Endothelial cell of umbilical vein (primary cell): Measurements from ENCODE around the gene NR1D1. TPM values are rescaled to one million over a fixed set of nuclear protein-coding genes. Genes with fewer than 3 reads are reported as not detected.

Experiments
- BruUV-seq: library from RNA; stranded (reverse); fragments of 400-500 nt; replicated peaks from 2 replicates; lab custom pipeline; 2021; lab: Mats Ljungman, UMichigan
- CTCF ChIA-PET: fragments of 300-600, 350-600 bp; sonication (Branson Sonifier 250); formaldehyde crosslinking; loops from one replicate; lab custom pipeline; 2021; ENCODE audit warnings: antibody characterized with exemption, inconsistent platforms; lab: Charles Lee
- POLR2A ChIA-PET: fragments of 300-600, 350-600 bp; sonication (Branson Sonifier 250); formaldehyde crosslinking; loops from one replicate; lab custom pipeline; 2021; ENCODE audit warnings: antibody characterized with exemption, inconsistent platforms; lab: Charles Lee
- DNase-seq: peaks from one replicate; pipeline ENCODE4 v3.0.0-alpha.2; 2011; ENCODE audit warnings: low read depth, low spot score
- FAIRE-seq: peaks from 2 replicates; lab custom pipeline; 2011; peaks lifted over from hg19 to GRCh38; lab: Jason Lieb, UNC
- H2AFZ ChIP-seq: 2 replicates; pipeline ENCODE4 v1.6.0; 2012; ENCODE audit warnings: low read depth, low read length, control low read depth, inconsistent platforms
- H3K27ac ChIP-seq: 2 replicates; pipeline ENCODE4 v1.5.1; 2011; ENCODE audit warnings: low read depth, mild to moderate bottlenecking, control low read depth, low read length, moderate library complexity; ENCODE audit not compliant: insufficient read depth
- H3K27me3 ChIP-seq, 2 experiments: 2 replicates each; pipeline versions ENCODE4 v1.6.0 to v1.6.1; 2011; ENCODE audit warnings: low read length in 2 of 2, mixed read lengths in 1 of 2; ENCODE audit not compliant: control insufficient read depth in 2 of 2, insufficient read depth in 2 of 2
- H3K36me3 ChIP-seq, 2 experiments: 2 replicates in 1 of 2; 3 replicates in 1 of 2; pipeline ENCODE4 v1.5.1; 2011; ENCODE audit warnings: low read length in 2 of 2, mild to moderate bottlenecking in 1 of 2, moderate library complexity in 1 of 2; ENCODE audit not compliant: control insufficient read depth in 2 of 2, insufficient read depth in 2 of 2; ENCODE audit errors: extremely low read depth in 1 of 2
- H3K4me1 ChIP-seq: 3 replicates; pipeline ENCODE4 v1.5.1; 2011; ENCODE audit warnings: mild to moderate bottlenecking, low read length; ENCODE audit not compliant: control insufficient read depth, insufficient read depth; ENCODE audit errors: extremely low read depth
- H3K4me2 ChIP-seq: 2 replicates; pipeline ENCODE4 v1.6.1; 2011; ENCODE audit warnings: low read length, control low read depth, mixed read lengths; ENCODE audit not compliant: insufficient read depth
- H3K4me3 ChIP-seq, 3 experiments: fragments of 200-600 bp in 1 of 3; sonication (generic), shearing (Covaris generic) in 1 of 3; replicated peaks in 1 of 3; 2 replicates each; pipeline ENCODE4 v1.5.1; 2011 to 2016; ENCODE audit warnings: control low read depth in 3 of 3, low read length in 3 of 3, mild to moderate bottlenecking in 2 of 3, inconsistent platforms in 1 of 3, low read depth in 1 of 3, moderate library complexity in 1 of 3; ENCODE audit not compliant: insufficient read depth in 1 of 3
- H3K79me2 ChIP-seq: 2 replicates; pipeline ENCODE4 v1.6.0; 2012; ENCODE audit warnings: low read length, inconsistent platforms; ENCODE audit not compliant: control insufficient read depth, insufficient read depth
- H3K9ac ChIP-seq: replicated peaks from 2 replicates; pipeline ENCODE3; 2011; ENCODE audit warnings: low read length, control low read depth; ENCODE audit not compliant: insufficient read depth; ENCODE audit errors: extremely low read depth
- H3K9me1 ChIP-seq: replicated peaks from 3 replicates; pipeline ENCODE4 v1.6.0; 2011; ENCODE audit warnings: mild to moderate bottlenecking, low read length; ENCODE audit not compliant: control insufficient read depth, insufficient read depth; ENCODE audit errors: extremely low read depth
- H3K9me3 ChIP-seq: replicated peaks from 2 replicates; pipeline ENCODE4 v1.5.1; 2012; ENCODE audit warnings: low read length, inconsistent platforms; ENCODE audit not compliant: control insufficient read depth, insufficient read depth
- H4K20me1 ChIP-seq: replicated peaks from 2 replicates; pipeline ENCODE3; 2011; ENCODE audit warnings: mild to moderate bottlenecking, low read length; ENCODE audit not compliant: control insufficient read depth, insufficient read depth; ENCODE audit errors: extremely low read depth
- GATA2 ChIP-seq: IDR thresholded peaks from 2 replicates; pipeline ENCODE4 v1.7.0; 2011; ENCODE audit warnings: low read depth, mild to moderate bottlenecking, moderate library complexity, mixed read lengths, low read length; ENCODE audit not compliant: insufficient read length, insufficient read depth
- JUN ChIP-seq: IDR thresholded peaks from 2 replicates; pipeline ENCODE4 v1.6.1; 2011; ENCODE audit warnings: borderline replicate concordance, low read depth; ENCODE audit not compliant: insufficient read length, insufficient read depth
- POLR2A ChIP-seq: IDR thresholded peaks from 2 replicates; pipeline ENCODE4 v1.6.1; 2012; ENCODE audit warnings: low read depth, mild to moderate bottlenecking, control low read depth, low read length
- dilution Hi-C: fragments of 300-500 bp; cut with MboI; formaldehyde crosslinking; loops from one replicate; pipeline ENCODE4 v1.15.0; 2019; ENCODE audit warnings: low sequenced_read_pairs; ENCODE audit not compliant: extremely low pct_ligation_motif_present
- intact Hi-C: fragments of 100-400 bp; cut with micrococcal nuclease; formaldehyde crosslinking; loops from one replicate; pipeline ENCODE4 v1.10.0; 2022
- polyA plus RNA-seq, 4 experiments: library from polyadenylated mRNA; depleted of rRNA in 3 of 4; stranded (reverse) in 3 of 4; unstranded in 1 of 4; fragments of >200 nt; gene quantifications; 2 replicates each; pipeline versions ENCODE4 v1.2.1 to v1.2.3, GENCODE V29; 2011 to 2012; ENCODE audit warnings: missing spikeins in 1 of 4
- total RNA-seq: library from RNA; stranded (reverse); gene quantifications from 2 replicates; pipeline ENCODE4 v1.2.3, GENCODE V29; 2021
- TF ChIP-seq, protein P1 (sequence below), 2 donors: IDR thresholded peaks; 1 replicate in 1 of 2; 2 replicates in 1 of 2; pipeline ENCODE4 v1.5.1; 2011; ENCODE audit warnings: low read length in 2 of 2, mild to moderate bottlenecking in 2 of 2, moderate library complexity in 2 of 2, control low read depth in 1 of 2, inconsistent platforms in 1 of 2, low read depth in 1 of 2; ENCODE audit not compliant: insufficient read depth in 1 of 2; ENCODE audit errors: extremely low read depth in 1 of 2

NR1D1 gene
- total and polyA plus RNA-seq, 2 donors (not counting 3 experiments of a cell fraction or from before 2014, with no cell fraction given) = 2.5 to 5.2 TPM

DNA sequence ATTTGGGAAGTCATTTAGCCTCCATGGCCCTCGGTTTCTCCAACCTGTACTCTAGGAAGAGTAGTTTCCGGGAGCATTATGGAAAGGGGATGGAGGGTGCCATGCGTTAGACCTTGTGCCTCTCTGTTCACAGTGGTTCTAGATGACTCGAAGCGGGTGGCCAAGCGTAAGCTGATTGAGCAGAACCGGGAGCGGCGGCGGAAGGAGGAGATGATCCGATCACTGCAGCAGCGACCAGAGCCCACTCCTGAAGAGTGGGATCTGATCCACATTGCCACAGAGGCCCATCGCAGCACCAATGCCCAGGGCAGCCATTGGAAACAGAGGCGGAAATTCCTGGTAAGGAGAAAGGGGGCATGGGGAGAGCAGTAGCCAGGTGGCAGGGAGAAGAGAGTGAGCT, 15.9 kb downstream of the NR1D1 start:
- no peak for DNase-seq
- peaks cover 0 to 35% of the 10 kb centered on the region in 2 experiments for H3K36me3 ChIP-seq
- no peaks in the 10 kb centered on the region for H3K27me3 ChIP-seq
- H3K4me1 ChIP-seq = no peaks in the 10 kb centered on the region
- H3K9me3 ChIP-seq = no peaks in the 10 kb centered on the region
- no peak overlapping the region for H3K27ac ChIP-seq
- ChIA-PET CTCF (interaction anchor here (1.1 to 3.6 kb wide), 5 partner anchors 9 to 56 kb away, joined by 3 to 62 read pairs (median 4); no protein-coding TSS in a partner anchor), POLR2A (interaction anchor here (0.6 kb wide), 1 partner anchor 605 kb away, joined by 3 read pairs; no protein-coding TSS in a partner anchor)
- H2AFZ ChIP-seq = no peak overlapping the region
- H3K9me1 ChIP-seq = no peaks in the 10 kb centered on the region
- dilution Hi-C loops (no loop called here), intact Hi-C loops (no loop called here)
- no peak overlapping the region for H3K9ac ChIP-seq
- no peak for FAIRE-seq
- BruUV-seq = no TSS peak
- H3K4me3 ChIP-seq = no peak overlapping the region
- H3K4me2 ChIP-seq = no peak overlapping the region
- TF ChIP-seq JUN (no peak), POLR2A (no peak), GATA2 (no peak)
- H3K79me2 ChIP-seq = no peaks in the 10 kb centered on the region
- H4K20me1 ChIP-seq = no peaks in the 10 kb centered on the region

DNA sequence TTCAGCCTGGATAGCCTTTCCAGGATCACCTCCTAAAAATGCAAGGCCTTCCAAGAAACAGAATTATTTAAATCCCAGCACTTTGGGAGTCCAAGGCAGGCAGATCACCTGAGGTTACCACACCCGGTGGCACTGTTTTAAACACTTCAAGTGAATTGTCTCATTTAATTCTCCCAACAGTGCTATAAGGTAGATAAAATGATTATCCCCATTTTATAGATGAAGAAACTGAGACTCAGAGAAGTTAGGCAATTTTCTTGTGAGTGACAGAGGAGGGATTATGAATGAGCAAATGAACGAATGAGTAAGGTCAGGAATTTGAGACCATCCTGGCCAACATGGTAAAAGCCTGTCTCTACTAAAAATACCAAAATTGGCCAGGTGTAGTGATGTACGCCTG, 20.8 kb downstream of the NR1D1 start:
- BruUV-seq = no TSS peak
- DNase-seq (no peak), FAIRE-seq (no peak)
- ChIA-PET CTCF (no interaction called here), POLR2A (no interaction called here)
- Histone ChIP-seq H3K36me3 (peaks cover 0 to 14% of the 10 kb centered on the region in 2 experiments), H3K27me3 (no peaks in the 10 kb centered on the region), H3K79me2 (no peaks in the 10 kb centered on the region), H3K9me1 (no peaks in the 10 kb centered on the region), H3K9me3 (no peaks in the 10 kb centered on the region), H3K4me1 (peaks cover 3% of the 10 kb centered on the region), H2AFZ (no peak overlapping the region), H3K27ac (no peak overlapping the region), H3K4me3 (no peak overlapping the region), H4K20me1 (no peaks in the 10 kb centered on the region), H3K9ac (no peak overlapping the region), H3K4me2 (no peak overlapping the region)
- TF ChIP-seq GATA2 = no peak
- TF ChIP-seq, protein P1, sequence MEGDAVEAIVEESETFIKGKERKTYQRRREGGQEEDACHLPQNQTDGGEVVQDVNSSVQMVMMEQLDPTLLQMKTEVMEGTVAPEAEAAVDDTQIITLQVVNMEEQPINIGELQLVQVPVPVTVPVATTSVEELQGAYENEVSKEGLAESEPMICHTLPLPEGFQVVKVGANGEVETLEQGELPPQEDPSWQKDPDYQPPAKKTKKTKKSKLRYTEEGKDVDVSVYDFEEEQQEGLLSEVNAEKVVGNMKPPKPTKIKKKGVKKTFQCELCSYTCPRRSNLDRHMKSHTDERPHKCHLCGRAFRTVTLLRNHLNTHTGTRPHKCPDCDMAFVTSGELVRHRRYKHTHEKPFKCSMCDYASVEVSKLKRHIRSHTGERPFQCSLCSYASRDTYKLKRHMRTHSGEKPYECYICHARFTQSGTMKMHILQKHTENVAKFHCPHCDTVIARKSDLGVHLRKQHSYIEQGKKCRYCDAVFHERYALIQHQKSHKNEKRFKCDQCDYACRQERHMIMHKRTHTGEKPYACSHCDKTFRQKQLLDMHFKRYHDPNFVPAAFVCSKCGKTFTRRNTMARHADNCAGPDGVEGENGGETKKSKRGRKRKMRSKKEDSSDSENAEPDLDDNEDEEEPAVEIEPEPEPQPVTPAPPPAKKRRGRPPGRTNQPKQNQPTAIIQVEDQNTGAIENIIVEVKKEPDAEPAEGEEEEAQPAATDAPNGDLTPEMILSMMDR (IDR thresholded peaks at IDR 0.05; ENCODE audit: extremely low read depth in 1 of 2, insufficient read depth in 1 of 2, low read depth in 1 of 2, low read length in 2 of 2) = no peak
- intact Hi-C loops = no loop called here
- dilution Hi-C loops = no loop called here
